KMS-11 (cell line): ENCODE results near the gene DNTT.

Experiments
- H2AFZ ChIP-seq: fragments of 200-600 bp; sonication (generic); 2 replicates; pipeline ENCODE4 v1.6.1; 2016; ENCODE audit warnings: antibody characterized with exemption, mixed run types, low read depth
- H3K27ac ChIP-seq: fragments of 200-600 bp; sonication (generic); 2 replicates; pipeline ENCODE4 v1.6.1; 2016; ENCODE audit warnings: mild to moderate bottlenecking, mixed run types
- H3K27me3 ChIP-seq: fragments of 200-600 bp; sonication (generic); 2 replicates; pipeline ENCODE4 v1.6.1; 2017; ENCODE audit warnings: mild to moderate bottlenecking, low read depth, mixed run types, moderate library complexity; ENCODE audit not compliant: insufficient read depth
- H3K36me3 ChIP-seq: fragments of 200-600 bp; sonication (generic); 2 replicates; pipeline ENCODE4 v1.6.1; 2017; ENCODE audit warnings: mild to moderate bottlenecking, mixed run types; ENCODE audit not compliant: insufficient read depth
- H3K4me1 ChIP-seq: fragments of 200-600 bp; sonication (generic); 2 replicates; pipeline ENCODE4 v1.6.1; 2016; ENCODE audit warnings: mild to moderate bottlenecking, low read depth, mixed run types; ENCODE audit not compliant: poor library complexity, severe bottlenecking
- H3K4me2 ChIP-seq: fragments of 200-600 bp; sonication (generic); 2 replicates; pipeline ENCODE4 v1.7.0; 2016; ENCODE audit warnings: mild to moderate bottlenecking, mixed run types
- H3K4me3 ChIP-seq: fragments of 200-600 bp; sonication (generic); IDR thresholded peaks from 2 replicates; pipeline ENCODE4 v1.6.1; 2017; ENCODE audit warnings: low read depth, low read length, mixed read lengths; ENCODE audit not compliant: insufficient read depth
- H3K79me2 ChIP-seq: fragments of 200-600 bp; sonication (generic); 2 replicates; pipeline ENCODE4 v1.6.1; 2016; ENCODE audit warnings: low read depth, mixed run types; ENCODE audit not compliant: insufficient read depth
- H3K9ac ChIP-seq: fragments of 200-600 bp; sonication (generic); 2 replicates; pipeline ENCODE4 v1.6.1; 2016; ENCODE audit warnings: mild to moderate bottlenecking, mixed run types
- H4K20me1 ChIP-seq: fragments of 200-600 bp; sonication (generic); 2 replicates; pipeline ENCODE4 v1.6.1; 2016; ENCODE audit warnings: mild to moderate bottlenecking, mixed run types; ENCODE audit not compliant: insufficient read depth
- TF ChIP-seq, protein P1 (sequence below): fragments of 200-600 bp; sonication (generic); conservative IDR thresholded peaks from 2 replicates; pipeline ENCODE4 v1.6.1; 2017; ENCODE audit warnings: low read depth, mild to moderate bottlenecking, antibody characterized with exemption, low read length, moderate library complexity, mixed read lengths

The DNTT gene

DNA sequence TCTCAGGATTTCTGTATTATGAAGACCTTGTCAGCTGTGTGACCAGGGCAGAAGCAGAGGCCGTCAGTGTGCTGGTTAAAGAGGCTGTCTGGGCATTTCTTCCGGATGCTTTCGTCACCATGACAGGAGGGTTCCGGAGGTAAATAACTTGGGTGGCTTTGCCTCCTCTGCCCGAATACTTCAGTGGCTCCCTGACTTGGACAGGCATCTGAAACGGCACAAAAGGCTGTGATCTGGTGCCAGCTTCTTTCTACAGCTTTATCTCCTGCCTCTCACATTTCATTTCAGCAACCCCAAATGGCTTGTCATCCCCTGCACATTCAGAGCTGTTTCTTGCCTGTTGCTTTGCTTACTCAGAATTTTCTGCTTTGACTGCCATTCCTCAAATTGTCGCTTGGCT lies 23.2 kb downstream of the DNTT start:
- Histone ChIP-seq H2AFZ (no peak overlapping the region), H3K4me2 (no peak overlapping the region), H3K36me3 (no peaks in the 10 kb centered on the region), H3K27me3 (no peaks in the 10 kb centered on the region), H3K4me3 (no peak overlapping the region), H3K4me1 (peaks cover 6% of the 10 kb centered on the region), H4K20me1 (no peaks in the 10 kb centered on the region), H3K79me2 (no peaks in the 10 kb centered on the region), H3K9ac (no peak overlapping the region), H3K27ac (no peak overlapping the region)
- TF ChIP-seq, protein P1, sequence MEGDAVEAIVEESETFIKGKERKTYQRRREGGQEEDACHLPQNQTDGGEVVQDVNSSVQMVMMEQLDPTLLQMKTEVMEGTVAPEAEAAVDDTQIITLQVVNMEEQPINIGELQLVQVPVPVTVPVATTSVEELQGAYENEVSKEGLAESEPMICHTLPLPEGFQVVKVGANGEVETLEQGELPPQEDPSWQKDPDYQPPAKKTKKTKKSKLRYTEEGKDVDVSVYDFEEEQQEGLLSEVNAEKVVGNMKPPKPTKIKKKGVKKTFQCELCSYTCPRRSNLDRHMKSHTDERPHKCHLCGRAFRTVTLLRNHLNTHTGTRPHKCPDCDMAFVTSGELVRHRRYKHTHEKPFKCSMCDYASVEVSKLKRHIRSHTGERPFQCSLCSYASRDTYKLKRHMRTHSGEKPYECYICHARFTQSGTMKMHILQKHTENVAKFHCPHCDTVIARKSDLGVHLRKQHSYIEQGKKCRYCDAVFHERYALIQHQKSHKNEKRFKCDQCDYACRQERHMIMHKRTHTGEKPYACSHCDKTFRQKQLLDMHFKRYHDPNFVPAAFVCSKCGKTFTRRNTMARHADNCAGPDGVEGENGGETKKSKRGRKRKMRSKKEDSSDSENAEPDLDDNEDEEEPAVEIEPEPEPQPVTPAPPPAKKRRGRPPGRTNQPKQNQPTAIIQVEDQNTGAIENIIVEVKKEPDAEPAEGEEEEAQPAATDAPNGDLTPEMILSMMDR: no peak

GRCh38 chr10:96333101-96333500 lies 28.9 kb downstream of the DNTT start:
- no peaks in the 10 kb centered on the region for H3K79me2 ChIP-seq
- H3K4me3 ChIP-seq: no peak overlapping the region
- no peaks in the 10 kb centered on the region for H3K27me3 ChIP-seq
- H3K4me1 ChIP-seq: no peaks in the 10 kb centered on the region
- TF ChIP-seq, protein P1: no peak
- H3K27ac ChIP-seq: no peak overlapping the region
- no peaks in the 10 kb centered on the region for H4K20me1 ChIP-seq
- no peak overlapping the region for H2AFZ ChIP-seq
- no peak overlapping the region for H3K9ac ChIP-seq
- no peaks in the 10 kb centered on the region for H3K36me3 ChIP-seq
- H3K4me2 ChIP-seq: no peak overlapping the region

DNA sequence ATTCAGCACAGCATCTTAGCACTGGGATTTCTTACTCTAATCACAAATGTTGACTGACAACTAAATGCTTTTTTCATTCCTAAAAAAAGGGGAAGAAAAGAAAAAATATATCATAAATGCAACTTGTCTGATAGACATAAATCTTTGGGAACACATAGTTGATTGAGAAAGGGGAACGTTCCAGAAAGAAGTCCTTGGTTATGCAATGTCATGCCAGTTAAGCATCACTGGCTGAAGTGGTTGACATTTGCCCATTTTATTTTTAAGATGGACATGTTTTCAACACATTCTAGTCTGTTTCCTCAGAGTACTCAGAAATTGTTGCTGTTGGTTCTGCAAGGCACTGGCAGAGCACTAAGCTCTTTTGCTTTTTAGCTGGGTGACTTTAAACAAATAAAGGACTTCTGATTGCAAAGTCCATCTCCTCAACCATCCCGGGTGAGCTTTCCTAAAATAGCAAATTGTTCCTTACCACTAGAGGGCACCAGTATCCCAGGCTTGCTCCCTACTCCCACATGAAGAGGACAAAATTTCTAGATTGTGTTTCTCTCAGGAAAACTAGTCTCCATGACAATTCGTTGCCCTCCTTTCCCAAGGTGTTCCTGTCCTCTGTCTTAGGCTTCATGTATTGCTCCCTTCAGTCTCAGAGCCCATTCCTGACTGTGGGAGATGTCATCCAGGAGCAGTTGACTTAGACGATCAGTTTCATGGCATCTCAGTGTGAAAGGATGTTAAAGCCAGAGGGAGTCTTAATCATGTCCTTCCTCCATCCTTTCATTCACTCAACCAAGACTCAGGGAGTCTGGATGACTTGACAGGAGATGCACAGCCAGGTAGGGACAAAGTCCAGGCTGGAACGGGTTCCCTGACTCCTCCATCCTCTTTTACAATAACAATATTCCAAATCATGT lies 30.6 kb downstream of the DNTT start:
- TF ChIP-seq, protein P1: peak; percentile 81
- Histone ChIP-seq H3K27ac (no peak overlapping the region), H3K36me3 (no peaks in the 10 kb centered on the region), H3K4me3 (no peak overlapping the region), H3K79me2 (no peaks in the 10 kb centered on the region), H3K9ac (no peak overlapping the region), H3K4me2 (no peak overlapping the region), H2AFZ (no peak overlapping the region), H3K4me1 (no peaks in the 10 kb centered on the region), H4K20me1 (no peaks in the 10 kb centered on the region), H3K27me3 (no peaks in the 10 kb centered on the region)

DNA sequence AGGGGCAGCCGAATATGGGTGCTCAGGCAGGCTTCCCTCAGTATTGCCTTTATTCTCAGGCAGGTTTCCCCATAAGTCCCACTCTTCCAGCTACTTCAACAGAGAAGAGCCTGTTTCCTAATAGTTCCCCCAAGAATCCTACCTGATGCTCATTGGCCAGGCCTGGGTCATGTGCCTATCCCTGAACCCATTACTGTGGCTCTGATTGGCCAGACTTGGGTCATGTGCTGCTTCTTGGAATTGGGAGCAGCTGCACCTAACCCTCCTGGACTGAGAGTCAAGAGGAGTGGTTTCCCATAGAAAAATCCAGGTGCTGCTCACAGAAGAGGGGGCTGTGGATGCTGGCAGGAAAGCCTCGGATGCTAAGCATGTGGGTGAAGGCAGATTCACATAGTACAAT lies 32.9 kb downstream of the DNTT start:
- Histone ChIP-seq H3K79me2 (no peaks in the 10 kb centered on the region), H3K4me1 (peaks cover 12% of the 10 kb centered on the region), H3K27me3 (no peaks in the 10 kb centered on the region), H3K9ac (no peak overlapping the region), H3K36me3 (no peaks in the 10 kb centered on the region), H4K20me1 (no peaks in the 10 kb centered on the region), H3K4me2 (no peak overlapping the region), H3K27ac (no peak overlapping the region), H3K4me3 (no peak overlapping the region), H2AFZ (no peak overlapping the region)
- TF ChIP-seq, protein P1: no peak
